Fibroblast of pulmonary artery (primary cell): ENCODE data around the gene SPRYD3.
A peak's percentile ranks its signal among the peaks of the same experiment; 100 is the strongest.

Source experiments
- DNase-seq: peaks from one replicate; pipeline ENCODE4 v3.0.0-alpha.2; 2010; ENCODE audit warnings: low read depth
- H3K4me3 ChIP-seq: replicated peaks from 2 replicates; pipeline ENCODE4 v1.5.1; 2011; ENCODE audit warnings: low read depth, mild to moderate bottlenecking, control low read depth, low read length, moderate library complexity
- CTCF ChIP-seq: IDR thresholded peaks from 2 replicates; pipeline ENCODE4 v1.5.1; 2011; ENCODE audit warnings: mild to moderate bottlenecking, control low read depth, low read length, inconsistent platforms; ENCODE audit errors: missing control alignments

SPRYD3 gene

GRCh38 chr12:53086361-53086760 is 7.2 kb upstream of the SPRYD3 start:
- DNase-seq, result no peak
- no peak overlapping the region for H3K4me3 ChIP-seq
- no peak for TF ChIP-seq CTCF

- no peak for DNase-seq
- TF ChIP-seq CTCF, result no peak
- no peak overlapping the region for H3K4me3 ChIP-seq
Measured at GRCh38 chr12:53082637-53083175, 3.5 kb upstream of the SPRYD3 start.

GRCh38 chr12:53078425-53079225 is 565 bp downstream of the SPRYD3 start:
- no peak for DNase-seq
- TF ChIP-seq CTCF, result no peak
- H3K4me3 ChIP-seq, result peak overlapping the region; percentile 69

GRCh38 chr12:53077030-53077429 is 2.2 kb downstream of the SPRYD3 start:
- H3K4me3 ChIP-seq, result no peak overlapping the region
- TF ChIP-seq CTCF, result no peak
- no peak for DNase-seq

GRCh38 chr12:53076461-53076860 is 2.7 kb downstream of the SPRYD3 start:
- TF ChIP-seq CTCF, result no peak
- no peak for DNase-seq
- no peak overlapping the region for H3K4me3 ChIP-seq

- no peak overlapping the region for H3K4me3 ChIP-seq
- no peak for DNase-seq
- TF ChIP-seq CTCF, result no peak
Measured at GRCh38 chr12:53074999-53075370, 4.2 kb downstream of the SPRYD3 start.
